ENCODE measurements around the gene LPP.

The LPP gene

DNA sequence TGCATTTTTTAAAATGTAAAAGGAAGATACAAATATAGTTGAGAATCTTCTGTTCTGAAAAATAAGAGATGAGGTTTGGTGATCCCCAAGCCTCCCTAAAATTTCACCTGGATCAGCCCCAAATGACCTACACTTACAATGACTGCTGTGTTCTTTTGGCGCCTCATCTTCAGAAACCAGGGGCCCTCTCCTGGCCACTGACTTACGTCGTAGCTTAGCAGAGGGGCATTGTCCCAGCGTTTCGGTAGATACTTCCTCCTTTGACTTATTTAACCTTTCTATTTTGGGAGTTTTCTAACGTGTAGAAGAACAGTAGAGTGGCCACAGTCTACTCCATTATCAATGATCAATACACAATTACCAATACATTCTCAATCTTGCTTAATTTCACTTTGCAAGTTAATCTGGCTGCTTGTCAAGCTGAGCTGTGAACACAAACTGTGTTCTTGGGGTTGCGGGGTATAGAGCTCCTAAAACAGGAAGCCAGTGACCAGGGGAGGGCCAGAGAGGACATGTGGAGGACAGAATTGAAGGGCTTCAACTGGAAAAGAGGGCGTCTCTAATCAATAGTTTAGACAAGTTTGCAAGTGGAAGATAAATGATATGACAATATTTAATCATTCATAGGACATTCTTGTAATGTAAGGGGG is 419.5 kb downstream of the LPP start:
- DNase-seq: no peak

DNA sequence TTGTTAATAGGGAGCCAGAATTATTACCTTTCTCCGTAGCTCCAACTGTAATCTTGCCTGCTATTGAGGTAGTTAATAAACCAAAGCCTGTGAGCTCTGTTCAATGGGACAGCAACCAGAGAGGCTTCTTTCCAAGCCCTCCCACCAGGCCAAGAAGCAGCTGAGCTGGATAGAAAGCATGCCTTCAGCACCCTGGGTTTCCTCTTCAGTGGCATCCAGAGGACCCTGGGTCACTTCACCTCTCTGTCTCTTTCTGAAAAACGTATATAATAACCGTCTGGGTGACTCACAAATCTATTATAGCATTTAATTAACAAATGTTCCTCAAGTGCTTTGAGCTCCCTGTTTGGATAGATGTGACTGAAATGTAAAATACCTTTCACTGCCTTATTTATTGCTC is 420.0 kb downstream of the LPP start:
- no peak for DNase-seq

DNA sequence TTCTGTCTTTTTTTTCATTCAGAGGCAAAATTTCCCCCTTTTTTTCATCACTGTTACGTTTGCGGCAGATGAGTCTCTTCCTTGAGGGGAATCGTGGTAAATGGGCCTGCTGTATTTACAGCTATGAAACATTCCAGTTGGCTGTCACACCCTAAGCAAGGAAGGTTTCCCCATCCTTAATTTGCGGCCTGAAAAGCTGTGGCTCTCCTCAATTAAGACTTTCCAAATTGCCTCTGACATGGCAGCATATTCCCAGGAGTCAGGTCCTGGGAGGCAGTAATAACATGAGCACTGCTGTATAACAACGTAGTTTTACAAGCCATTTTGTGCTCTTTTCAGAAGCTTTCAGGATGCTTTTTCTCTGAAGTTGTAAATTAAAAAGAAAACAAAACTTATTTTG is 420.9 kb downstream of the LPP start:
- no peak for DNase-seq

DNA sequence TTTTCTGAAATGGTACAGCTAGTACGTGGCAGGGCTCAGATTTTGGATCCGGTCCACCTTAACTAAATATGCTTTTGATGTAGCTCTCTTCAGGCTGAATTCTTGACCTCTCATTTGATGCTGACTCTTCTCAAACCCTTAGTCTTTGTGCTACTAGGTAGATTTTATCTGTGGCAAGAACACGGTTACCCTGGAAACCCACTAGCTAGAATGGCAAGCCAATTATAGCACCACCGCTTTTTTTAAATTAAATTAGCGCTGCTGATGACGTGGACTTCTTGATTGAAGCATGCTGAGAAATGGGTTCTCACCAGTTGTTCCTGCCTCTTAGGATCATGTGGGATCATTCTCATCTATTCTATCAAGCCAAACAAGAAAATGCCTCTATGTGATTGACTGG is 421.5 kb downstream of the LPP start:
- DNase-seq: no peak

DNA sequence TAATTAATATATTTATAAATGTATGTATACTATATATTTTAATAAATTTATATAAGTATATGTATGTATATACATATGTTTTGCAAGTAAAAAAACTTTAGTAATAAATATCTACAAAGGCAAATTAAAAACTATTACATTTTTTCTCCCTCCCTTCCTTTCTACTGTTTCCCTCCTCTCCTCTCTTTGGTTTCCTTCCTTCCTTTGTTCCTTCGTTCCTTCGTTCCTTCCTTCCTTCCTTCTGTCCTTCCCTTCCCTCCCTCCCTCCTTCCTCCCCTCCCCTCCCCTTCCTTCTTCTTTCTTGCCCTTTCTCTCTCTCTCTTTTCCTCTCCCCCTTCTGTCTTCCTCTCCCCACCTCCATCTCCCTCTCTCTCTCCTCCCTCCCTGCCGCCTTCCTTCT is 423.6 kb downstream of the LPP start:
- DNase-seq: no peak

DNA sequence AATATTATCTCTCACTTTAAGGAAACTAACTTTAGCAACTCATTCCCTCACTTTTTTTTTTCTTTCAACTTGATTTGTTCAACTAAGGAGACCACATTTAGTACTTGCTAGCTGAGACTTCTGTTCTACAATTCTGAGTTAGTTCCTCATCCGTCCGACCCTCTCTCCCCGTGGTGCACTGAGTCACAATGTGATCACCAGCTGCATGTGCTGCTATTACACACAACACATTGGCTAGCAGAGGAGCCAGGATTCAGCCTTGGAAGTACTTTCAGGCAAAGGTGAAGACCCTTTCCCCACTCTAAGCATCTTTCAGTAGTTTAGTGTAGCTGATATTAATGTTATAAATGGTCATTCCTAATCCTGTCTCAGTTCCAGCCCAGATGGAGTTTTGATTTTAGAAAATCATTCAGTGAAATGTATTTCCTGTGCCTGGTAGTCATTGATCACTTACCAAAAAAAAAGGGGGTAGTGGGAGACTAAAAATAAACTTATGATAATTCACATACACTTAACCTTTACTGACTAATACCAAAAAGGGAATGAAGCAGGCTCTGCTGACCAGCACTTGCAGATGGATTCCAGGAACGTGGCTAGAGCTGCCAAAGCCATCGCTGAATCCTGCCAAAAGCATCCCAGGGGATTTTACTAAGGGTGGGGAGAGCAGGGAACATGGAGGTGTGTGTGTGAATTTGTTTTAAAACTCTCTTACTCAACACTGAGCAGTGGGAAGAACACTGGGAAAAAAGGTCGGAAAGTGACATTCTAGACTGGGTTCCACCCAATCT is 424.8 kb downstream of the LPP start:
- DNase-seq: no peak

DNA sequence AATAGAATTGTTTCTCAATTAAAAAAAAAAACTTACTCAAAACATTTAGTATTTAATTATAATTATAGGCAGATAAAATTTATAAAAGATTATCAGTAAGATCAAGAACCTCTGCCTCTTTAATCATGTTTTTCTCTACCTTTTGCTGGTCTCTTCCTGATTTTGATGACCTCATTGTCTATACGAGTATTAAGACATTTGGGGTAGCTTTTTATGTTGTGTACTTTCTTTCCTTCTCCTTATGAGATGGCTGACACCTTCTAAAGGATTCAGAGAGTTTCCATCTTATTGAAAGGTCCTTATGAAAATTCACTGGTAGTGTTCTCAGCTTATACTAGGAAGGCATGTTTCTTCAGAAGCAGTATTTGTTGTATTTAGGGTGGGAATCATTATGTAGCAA is 426.3 kb downstream of the LPP start:
- no peak for DNase-seq

DNA sequence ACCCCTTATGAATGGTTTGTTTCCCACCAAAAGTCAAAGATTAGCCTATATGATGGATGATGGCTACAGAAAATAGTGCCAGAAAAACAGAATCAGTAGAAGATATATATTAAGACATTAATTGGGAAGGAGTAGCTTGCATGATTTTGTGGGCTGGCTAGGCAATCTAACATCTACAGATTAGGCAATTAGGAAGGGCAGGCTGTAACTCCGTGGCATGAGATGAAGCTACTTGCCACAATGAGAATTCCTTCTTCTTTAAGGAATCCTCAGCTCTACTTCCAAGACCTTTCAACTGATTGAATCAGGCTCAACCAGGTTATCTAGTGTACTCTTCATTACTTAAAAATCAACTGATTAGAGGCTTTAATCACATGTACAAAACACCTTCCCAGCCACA is 426.7 kb downstream of the LPP start:
- no peak for DNase-seq

DNA sequence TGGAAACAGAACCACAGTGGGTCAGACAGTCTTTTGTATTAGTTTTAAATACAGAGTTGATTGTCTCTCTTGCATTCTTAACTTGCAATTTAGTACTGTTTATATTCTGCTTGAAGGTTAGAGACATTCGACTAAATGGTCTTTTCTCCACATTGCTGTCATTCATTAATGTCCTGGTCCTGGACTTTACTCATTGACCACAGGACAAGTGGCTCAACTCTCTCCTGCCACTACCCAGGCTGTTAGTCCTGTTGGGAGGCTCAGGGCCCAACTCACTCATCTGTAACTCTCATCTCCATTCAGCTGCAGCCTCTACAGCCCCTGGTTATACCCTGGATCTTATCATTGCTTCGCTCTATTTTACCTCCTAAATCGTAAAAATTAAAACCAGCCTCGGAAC is 427.4 kb downstream of the LPP start:
- no peak for DNase-seq

DNA sequence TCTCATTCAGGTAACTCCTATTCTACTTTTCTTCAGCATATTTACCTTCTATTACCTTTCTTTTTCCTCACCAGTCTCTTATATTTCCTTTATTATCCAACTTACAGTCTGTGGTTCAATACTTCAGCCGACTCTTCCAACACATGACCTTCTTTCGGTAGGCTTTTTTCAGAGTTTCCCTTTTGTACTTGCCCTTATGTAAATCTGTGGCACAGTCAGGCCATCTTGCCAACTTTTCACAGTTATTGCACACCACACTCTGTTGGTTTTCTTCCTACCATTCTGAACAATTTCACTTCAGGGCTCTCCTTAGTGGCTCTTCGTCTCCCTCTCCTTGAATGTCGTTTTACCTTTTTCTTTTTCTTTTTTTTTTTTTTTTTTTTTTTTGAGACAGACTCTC is 427.8 kb downstream of the LPP start:
- DNase-seq: no peak

DNA sequence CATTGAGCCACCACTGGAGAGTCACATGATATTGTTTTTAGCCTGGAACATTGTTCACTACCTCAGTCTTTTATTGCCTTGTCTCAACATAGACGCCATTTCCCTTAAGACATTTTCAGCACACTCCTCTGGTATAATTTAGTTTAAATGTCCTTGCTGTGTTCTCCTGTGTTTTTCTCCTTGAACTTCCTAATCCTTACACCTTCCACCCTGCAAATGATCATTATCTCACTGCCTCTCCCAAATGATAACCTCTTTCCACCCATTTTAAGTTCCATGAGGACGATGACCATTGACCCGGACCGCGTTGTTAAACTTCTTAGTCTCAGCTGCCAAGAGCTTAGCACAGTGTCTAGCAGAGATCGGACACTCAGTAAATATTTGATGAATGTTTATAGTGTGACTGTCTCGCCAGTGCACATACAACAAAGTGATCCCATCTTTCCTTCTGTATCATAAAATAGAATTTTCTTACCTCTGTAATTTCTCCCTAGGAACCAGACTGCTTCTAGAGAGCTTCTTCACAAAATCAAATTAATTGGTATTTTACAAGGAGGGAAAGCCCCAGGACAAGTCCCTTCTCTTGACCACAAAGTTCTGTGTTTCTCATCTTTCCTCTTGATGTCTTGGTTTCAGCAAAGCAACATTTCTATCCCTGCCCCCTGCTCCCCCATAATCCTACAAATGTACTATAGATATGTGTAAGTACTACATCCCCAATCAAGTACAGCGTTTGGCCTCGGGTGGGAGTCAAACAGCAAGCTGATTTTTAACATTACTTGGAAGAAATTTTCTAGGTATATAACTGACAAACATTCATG is 429.6 kb downstream of the LPP start:
- no peak for DNase-seq

DNA sequence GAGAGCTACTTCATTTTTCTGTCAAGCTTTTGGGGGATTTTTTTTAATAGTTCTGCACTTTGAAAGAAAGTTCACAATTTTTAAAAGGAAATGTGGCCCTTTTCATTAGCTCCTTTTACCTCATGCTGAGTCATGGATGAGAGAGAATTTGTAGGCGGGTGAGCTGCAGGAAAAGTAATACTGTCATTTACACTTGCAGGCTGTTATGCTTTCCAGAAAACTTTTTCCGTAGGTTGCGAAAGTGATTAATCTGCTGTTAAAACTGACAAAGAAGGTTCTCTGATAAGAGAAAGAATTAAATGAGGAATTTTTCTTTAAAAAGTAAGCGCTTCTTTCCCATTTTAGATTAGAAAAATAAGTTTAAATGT is 430.2 kb downstream of the LPP start:
- DNase-seq: no peak

DNA sequence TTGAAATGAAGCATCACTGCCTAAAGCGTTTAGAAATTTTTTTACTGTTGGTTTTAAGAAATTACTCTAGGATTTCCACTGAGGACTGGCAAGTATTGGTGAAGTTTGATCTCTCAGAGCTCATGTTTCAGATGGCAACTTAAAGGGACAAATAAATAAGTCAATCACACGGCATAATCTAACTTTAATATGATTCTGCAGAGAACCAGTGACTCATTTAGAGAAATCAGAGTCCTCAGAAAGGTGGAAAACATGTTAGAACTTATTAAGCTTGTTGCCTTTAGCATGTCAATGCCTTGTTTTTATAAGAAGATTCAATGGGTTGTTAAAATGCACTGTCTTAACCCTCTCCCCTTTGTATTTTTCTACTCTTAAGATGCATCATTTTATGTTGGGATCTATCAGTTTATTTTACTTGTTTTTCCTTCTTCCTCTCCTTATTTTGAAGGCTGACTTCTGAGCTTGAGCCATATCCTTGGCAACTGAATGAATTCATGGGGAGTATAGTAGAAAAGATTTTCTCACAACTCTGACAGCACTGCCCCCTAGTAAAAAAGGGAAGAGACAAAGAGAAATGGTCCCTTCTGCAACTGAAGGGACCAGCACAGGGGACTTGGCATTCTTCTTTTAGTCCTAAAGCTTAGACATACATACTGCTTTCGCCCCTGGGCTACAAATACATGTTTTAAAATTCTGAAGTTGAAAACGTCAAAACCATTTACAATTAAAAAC is 431.2 kb downstream of the LPP start:
- no peak for DNase-seq

DNA sequence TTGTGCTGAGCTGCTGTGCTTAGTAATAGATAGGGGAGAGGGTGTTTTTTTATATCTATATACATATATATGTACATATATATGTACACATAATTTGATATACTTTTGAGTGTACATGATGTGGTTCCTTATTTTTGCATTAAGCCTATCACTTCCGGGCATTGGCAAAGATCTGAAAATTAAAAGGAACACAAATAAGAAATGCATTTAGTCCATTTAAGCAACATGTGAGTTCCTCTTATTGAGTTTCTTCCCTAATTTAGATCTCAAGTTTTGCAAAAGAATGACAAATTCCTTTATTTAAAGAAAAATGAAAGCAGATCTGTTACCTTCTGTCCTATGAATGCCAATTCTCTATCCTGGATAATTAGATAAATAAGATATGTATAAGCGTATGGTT is 435.1 kb downstream of the LPP start:
- DNase-seq: no peak

DNA sequence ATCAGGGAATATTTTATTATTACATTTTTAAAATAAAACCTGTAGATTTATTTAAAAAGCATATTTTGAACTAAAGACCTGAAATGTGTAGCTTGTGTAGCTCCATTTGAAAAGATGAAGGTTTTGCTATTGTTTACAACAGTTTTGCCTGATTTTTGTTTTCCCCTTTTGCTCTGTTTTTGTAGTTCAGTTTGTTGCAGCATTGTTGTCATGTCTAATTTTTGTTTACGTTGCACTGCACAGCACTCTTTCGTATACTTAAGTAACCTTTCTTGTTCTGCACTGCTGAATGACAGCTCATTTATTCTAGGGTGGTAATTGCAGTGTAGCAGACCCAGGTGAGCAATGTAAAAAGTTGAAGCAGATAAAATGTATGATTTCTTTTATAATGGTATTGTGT is 435.8 kb downstream of the LPP start:
- DNase-seq: no peak

DNA sequence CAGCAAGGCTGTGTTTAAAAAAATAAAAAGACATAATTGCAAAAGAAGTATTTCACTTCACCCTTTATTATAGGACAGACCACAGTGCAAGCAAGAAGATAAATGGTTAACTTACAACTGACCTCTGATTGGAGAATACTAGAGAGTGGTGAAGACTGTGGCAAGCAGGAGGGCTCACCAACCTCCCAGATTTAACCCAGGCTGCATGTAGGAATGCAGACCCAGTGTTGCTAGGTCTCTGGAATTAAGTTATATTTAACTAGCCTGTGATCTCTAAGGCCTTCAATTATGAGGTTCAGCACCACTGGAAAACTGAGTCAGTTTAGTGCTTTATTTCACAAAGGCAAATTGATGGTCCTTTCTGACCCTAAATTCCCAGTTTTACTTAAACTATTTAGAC is 436.6 kb downstream of the LPP start:
- DNase-seq: no peak

DNA sequence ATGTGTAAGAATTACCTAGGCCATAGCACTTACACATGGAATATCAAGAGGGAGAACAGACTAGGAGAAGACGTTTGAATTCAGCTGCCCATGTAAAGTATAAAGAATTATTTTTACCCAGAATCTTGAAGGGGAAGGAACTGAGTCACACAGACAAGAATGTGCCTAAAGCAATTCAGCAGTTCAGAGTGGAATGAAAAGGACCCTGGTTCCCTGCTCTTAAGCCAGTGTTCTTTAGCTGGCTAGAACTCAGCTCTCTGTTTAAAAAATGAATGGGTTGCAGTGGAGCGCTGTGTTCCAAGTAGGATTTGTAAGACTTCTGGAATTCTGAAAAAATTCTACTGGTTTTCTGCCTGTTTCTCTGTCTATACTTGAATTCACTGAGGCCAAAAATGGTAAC is 440.2 kb downstream of the LPP start:
- no peak for DNase-seq

DNA sequence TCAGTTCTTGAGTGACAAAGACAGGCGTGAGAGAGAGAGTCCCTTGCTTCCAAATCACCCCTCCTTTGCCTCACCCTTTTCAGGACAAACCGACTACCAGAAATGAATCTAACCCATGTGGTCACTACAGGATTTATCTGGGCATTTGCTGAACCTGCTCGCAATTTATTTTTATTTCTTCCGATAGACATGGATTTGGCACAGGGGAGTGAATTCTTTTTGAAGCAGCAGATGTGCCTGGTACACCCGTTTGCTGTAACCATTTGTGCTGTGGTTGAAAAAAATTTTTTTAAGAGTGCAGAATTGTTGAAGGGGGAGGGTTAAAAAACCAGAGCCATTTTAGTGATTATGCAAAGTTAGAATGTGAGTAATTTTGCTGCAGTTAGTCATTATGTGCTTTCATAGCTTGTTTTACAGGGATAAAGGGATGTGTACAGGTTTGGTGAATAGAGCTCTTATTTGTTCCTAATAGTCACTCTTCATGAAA is 442.0 kb downstream of the LPP start:
- DNase-seq: no peak

DNA sequence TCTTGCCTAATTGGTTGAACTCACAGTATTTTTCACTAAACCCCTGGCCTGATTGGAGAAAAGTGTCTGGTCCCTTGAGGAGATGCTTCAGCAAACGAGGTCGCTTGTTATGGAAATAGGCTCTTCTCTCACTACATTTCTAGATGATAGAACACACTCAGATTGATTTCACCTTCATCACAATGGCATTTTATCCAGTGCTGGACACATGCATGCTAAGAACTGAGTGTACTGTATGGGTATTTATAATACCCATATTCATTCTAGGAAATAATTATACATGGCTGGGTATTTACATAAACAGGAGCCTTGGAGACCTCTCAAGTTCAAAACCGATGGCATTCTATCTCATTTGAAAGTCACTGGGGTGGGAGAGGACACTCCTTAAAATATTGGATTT is 444.9 kb downstream of the LPP start:
- no peak for DNase-seq

DNA sequence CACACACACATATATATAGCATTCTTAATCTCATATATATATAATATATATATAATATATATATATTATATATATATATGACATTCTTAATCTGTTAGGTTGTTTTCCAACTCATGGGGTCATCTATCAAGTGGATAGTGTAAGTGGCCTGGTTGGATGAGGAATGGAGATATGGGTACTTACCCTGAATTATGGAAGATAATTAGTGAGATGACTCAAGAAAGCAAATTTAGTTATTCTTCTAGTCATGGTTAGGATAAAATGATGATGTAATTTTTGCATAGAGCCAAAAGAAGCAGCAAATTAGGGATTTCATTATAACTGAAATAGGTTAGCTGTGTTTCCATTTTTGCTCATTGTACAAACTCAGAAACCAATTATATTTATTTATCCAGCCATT is 448.2 kb downstream of the LPP start:
- DNase-seq: no peak

DNA sequence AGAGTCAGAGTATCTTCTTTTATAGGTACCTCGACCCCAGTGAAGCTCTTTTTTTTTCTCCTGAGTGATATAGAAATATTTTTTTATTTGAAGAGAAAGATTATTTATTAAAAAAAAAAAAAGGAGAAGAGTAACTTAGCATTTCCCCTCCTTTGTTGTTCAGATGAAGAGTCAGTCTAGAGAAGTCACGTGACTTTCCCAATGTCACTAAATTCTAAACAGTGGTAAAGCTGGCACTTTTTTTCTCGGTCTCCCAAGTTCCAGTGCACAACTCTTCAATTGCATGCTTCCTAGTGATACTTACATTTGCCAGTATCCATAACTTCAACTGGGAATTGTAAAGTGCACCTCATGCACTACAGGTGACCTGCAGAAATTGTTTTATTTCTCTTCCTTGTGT is 448.7 kb downstream of the LPP start:
- DNase-seq: no peak

DNA sequence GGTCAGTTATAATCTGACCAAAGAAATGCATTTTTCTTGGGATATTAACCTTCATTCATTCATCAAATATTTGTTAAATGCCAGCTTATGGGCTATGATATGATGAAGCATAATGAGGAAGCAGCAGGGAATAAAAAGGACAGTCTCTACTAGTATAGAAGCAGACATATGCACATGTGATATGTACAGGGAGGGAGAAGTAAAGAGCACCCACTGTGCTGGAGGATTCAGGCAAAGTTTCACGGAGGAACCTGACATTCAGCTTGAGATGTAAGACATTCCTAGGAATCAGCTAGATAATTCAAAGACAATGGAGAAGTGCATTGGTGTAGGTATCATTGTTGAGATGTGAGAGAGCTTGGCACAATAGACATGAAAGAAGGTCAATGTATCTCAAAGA is 450.7 kb downstream of the LPP start:
- DNase-seq: no peak

DNA sequence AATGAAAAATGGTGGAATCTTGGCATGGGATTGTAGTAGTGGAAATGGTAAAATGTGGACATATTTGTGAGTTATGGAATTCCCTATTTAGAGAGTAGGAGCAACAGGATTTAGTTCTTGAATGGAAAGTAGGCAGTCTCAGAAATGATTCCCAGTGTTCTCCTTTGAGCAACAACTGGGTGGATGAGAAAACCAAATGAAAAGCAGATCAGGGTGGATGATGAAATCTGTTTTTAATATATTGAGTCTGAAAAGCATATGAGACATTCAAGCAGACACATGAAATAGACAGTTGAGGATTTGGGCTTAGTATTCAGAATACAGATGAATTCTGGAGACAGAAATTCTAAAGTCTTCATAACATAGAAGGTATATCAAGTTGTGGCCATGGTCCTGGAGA is 451.3 kb downstream of the LPP start:
- no peak for DNase-seq
